HFF-Myc (cell line): Measurements from ENCODE around the gene LHFPL2.

ENCODE experiments used
- DNase-seq: peaks from one replicate; pipeline ENCODE4 v3.0.0-alpha.2; 2011; ENCODE audit warnings: low read depth; ENCODE audit errors: extremely low read depth
- H3K4me3 ChIP-seq: replicated peaks from 2 replicates; pipeline ENCODE4 v1.5.1; 2011; ENCODE audit warnings: low read depth, mild to moderate bottlenecking, control low read depth, low read length
- CTCF ChIP-seq: IDR thresholded peaks from 2 replicates; pipeline ENCODE4 v1.5.1; 2012; ENCODE audit warnings: mild to moderate bottlenecking, low read depth, low read length, control low read depth; ENCODE audit errors: missing control alignments

Gene LHFPL2

GRCh38 chr5:78634634-78635033 is 13.9 kb downstream of the LHFPL2 start:
- DNase-seq: no peak
- no peak overlapping the region for H3K4me3 ChIP-seq
- TF ChIP-seq CTCF: peak; percentile 5

- no peak overlapping the region for H3K4me3 ChIP-seq
- no peak for TF ChIP-seq CTCF
- no peak for DNase-seq
Observed at GRCh38 chr5:78634229-78634628, 14.3 kb downstream of the LHFPL2 start.

GRCh38 chr5:78633700-78634099 is 14.9 kb downstream of the LHFPL2 start:
- no peak for DNase-seq
- no peak overlapping the region for H3K4me3 ChIP-seq
- no peak for TF ChIP-seq CTCF

GRCh38 chr5:78632467-78632866 is 16.1 kb downstream of the LHFPL2 start:
- H3K4me3 ChIP-seq: no peak overlapping the region
- no peak for DNase-seq
- TF ChIP-seq CTCF: no peak

DNA sequence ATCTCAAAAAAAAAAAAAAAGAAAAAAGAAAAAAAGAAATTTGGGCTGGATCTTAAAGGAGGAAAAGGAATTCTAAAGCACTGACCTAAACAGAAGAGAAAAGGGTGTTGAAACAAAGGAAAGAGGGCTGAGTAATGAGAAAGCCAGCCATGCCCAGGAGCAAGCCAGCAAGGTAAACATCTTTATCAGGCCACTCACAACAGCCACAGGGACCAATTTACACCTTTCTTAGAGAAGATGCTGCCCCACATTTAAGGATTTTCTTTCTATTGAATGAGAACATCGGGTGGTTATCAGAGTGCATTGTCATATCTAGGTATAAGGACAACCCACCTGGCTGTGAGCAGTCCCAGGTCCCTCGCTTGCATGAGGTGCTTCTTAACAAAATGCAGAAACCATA is 16.6 kb downstream of the LHFPL2 start:
- H3K4me3 ChIP-seq: no peak overlapping the region
- DNase-seq: no peak
- no peak for TF ChIP-seq CTCF

GRCh38 chr5:78630047-78630446 is 18.5 kb downstream of the LHFPL2 start:
- no peak for TF ChIP-seq CTCF
- H3K4me3 ChIP-seq: no peak overlapping the region
- DNase-seq: no peak

DNA sequence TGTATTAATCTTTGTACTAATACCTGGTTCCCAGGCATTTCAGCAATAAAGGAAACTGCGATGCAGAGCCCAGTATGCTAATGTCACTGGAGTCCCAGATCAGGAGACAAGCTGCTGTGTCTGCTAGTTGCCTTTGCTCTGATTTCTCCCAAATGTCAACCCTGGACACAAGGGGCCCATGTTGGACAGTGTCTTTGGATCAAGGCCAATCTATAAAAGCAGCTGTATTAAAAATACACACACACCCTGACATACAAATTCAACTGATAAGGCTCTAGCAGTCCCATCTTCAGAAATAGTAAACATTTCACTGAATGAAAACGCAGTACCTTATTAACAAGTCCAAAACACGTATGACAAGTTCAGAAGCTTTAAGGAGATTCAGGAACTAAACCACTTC is 18.9 kb downstream of the LHFPL2 start:
- no peak for TF ChIP-seq CTCF
- DNase-seq: no peak
- H3K4me3 ChIP-seq: no peak overlapping the region
